Nephron progenitor cell (in vitro differentiated cells): ENCODE data around the gene PAK4.
A peak's percentile ranks its signal among the peaks of the same experiment; 100 is the strongest.

ENCODE experiments used
- DNase-seq: peaks from one replicate; pipeline ENCODE4 v3.0.0; 2021
- H3K27ac Mint-ChIP-seq: 2 replicates; pipeline ENCODE4 v1.8.0; 2021; ENCODE audit warnings: mild to moderate bottlenecking, moderate library complexity, mixed read lengths
- H3K27me3 Mint-ChIP-seq: 2 replicates; pipeline ENCODE4 v1.8.0; 2021; ENCODE audit warnings: mild to moderate bottlenecking, low read depth, mixed read lengths; ENCODE audit not compliant: poor library complexity
- H3K36me3 Mint-ChIP-seq: 2 replicates; pipeline ENCODE4 v1.8.0; 2021; ENCODE audit warnings: low read depth, mixed read lengths
- H3K4me1 Mint-ChIP-seq: 2 replicates; pipeline ENCODE4 v1.8.0; 2021; ENCODE audit warnings: mixed read lengths
- H3K4me3 Mint-ChIP-seq: 2 replicates; pipeline ENCODE4 v1.8.0; 2021; ENCODE audit warnings: mild to moderate bottlenecking, moderate library complexity, mixed read lengths
- H3K9me3 Mint-ChIP-seq: 2 replicates; pipeline ENCODE4 v1.8.0; 2021; ENCODE audit warnings: mild to moderate bottlenecking, moderate library complexity, mixed read lengths
- TF ChIP-seq, protein P1 (sequence below): fragments of 200-600 bp; sonication (generic); IDR thresholded peaks from 2 replicates; pipeline ENCODE4 v1.5.0; 2021; ENCODE audit warnings: antibody characterized with exemption

PAK4 gene

DNA sequence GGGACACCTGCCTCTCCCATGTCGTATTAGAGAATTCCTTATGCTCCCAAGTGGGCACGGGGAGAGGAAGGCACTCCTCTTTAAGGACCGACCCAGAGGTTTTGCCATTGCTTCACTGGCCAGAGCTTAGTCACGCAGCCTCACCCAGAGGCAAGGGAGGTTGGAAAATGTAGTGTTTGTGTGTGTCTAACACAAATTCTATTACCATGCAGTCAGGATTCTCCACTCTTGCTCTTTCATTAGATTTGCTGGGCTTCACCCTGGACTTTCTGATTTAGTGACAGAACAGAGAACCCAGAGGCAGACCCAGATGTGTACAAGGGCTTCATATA, 56.6 kb downstream of the PAK4 start:
- H3K4me1 Mint-ChIP-seq = peaks cover 13% of the 10 kb centered on the region
- peaks cover 6% of the 10 kb centered on the region for H3K27me3 Mint-ChIP-seq
- peak overlapping the region; percentile 73 for H3K27ac Mint-ChIP-seq
- TF ChIP-seq, protein P1, sequence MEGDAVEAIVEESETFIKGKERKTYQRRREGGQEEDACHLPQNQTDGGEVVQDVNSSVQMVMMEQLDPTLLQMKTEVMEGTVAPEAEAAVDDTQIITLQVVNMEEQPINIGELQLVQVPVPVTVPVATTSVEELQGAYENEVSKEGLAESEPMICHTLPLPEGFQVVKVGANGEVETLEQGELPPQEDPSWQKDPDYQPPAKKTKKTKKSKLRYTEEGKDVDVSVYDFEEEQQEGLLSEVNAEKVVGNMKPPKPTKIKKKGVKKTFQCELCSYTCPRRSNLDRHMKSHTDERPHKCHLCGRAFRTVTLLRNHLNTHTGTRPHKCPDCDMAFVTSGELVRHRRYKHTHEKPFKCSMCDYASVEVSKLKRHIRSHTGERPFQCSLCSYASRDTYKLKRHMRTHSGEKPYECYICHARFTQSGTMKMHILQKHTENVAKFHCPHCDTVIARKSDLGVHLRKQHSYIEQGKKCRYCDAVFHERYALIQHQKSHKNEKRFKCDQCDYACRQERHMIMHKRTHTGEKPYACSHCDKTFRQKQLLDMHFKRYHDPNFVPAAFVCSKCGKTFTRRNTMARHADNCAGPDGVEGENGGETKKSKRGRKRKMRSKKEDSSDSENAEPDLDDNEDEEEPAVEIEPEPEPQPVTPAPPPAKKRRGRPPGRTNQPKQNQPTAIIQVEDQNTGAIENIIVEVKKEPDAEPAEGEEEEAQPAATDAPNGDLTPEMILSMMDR = no peak
- DNase-seq = no peak
- no peaks in the 10 kb centered on the region for H3K9me3 Mint-ChIP-seq
- no peak overlapping the region for H3K4me3 Mint-ChIP-seq
- peaks cover 17% of the 10 kb centered on the region for H3K36me3 Mint-ChIP-seq

DNA sequence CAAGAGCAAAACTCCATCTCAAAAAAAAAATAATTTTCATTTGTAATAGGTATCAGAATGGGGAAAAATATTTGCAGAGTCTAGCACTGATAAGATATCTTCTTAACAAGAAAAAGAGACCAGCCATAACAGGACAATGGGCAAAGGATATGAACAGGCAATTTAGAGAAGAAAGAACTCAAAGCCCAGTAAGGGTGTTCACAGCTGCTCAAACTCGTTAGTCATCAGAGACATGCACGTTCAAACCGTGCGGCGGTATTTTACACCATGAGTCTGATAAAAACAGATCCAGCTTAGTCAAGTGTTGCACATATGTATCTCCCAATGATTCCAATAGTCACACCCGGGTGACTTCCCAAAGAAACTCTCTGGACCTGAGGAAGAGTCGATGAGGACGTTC, 57.5 kb downstream of the PAK4 start:
- Mint-ChIP-seq H3K4me3 (no peak overlapping the region), H3K36me3 (peaks cover 17% of the 10 kb centered on the region), H3K27ac (no peak overlapping the region), H3K27me3 (peaks cover 9% of the 10 kb centered on the region), H3K9me3 (no peaks in the 10 kb centered on the region), H3K4me1 (peaks cover 16% of the 10 kb centered on the region)
- DNase-seq = no peak
- TF ChIP-seq, protein P1 = no peak

DNA sequence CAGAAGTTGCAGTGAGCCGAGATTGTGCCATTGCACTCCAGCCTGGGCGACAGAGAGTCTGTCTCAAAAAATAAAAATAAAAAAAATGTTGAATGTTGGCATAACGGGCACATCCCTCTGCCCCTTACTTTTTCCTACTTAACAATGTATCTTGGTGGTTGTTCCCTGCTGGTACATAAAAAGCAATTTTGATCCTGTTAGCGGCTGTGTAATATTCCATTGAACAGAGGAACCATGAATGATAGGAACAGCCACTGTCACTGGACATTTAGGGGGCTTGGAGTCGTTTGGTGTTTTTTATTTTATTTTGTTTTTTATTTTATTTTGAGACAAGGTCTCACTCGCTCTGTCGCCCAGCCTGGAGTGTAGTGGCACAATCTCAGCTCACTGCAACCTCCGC, 60.8 kb downstream of the PAK4 start:
- Mint-ChIP-seq H3K27me3 (peaks cover 12% of the 10 kb centered on the region), H3K36me3 (peaks cover 13% of the 10 kb centered on the region), H3K27ac (no peak overlapping the region), H3K4me1 (peaks cover 25% of the 10 kb centered on the region), H3K4me3 (no peak overlapping the region), H3K9me3 (no peaks in the 10 kb centered on the region)
- TF ChIP-seq, protein P1 = no peak
- DNase-seq = no peak

DNA sequence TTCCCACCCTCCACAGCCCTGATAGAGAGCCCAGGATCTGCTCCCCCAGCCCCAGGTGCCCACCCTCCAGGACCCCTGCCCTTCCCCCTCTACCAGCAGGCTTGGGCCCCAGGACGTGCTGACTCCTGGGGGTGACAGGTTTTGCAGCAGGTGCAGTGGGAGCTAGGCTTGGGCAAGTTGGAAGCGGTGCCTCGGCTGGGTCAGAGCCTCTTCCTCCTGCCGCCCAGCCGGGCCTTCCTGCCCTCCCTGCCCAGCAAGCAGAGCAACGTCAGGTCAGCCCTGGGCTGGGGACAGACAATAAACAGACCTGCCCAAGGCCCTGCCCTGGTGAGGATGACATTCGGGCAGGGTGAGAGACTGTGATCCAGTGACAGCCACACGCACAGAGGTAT, 62.0 kb downstream of the PAK4 start:
- DNase-seq = no peak
- peaks cover 12% of the 10 kb centered on the region for H3K27me3 Mint-ChIP-seq
- H3K9me3 Mint-ChIP-seq = no peaks in the 10 kb centered on the region
- H3K4me1 Mint-ChIP-seq = peaks cover 19% of the 10 kb centered on the region
- H3K36me3 Mint-ChIP-seq = peaks cover 7% of the 10 kb centered on the region
- H3K4me3 Mint-ChIP-seq = no peak overlapping the region
- TF ChIP-seq, protein P1 = no peak
- H3K27ac Mint-ChIP-seq = no peak overlapping the region

DNA sequence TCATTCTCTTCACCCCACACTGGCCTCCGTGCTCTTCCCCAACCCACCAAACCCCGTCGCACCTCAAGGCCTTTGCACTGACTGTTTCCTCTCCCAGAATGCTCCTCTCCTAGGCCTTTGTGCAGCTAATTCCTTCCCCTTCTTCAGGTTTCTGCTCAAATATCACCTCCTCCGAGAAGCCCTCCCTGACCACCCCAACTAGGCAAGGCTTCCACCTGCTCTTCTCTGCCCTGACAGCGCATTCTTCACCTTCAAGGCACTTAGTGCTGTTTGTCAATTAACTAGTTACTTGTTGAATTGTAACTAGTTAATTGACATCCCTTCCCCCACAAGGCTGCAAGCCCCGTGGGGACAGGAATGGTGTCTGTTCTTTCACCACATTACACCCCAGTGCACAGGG, 63.4 kb downstream of the PAK4 start:
- Mint-ChIP-seq H3K4me1 (peaks cover 30% of the 10 kb centered on the region), H3K27ac (no peak overlapping the region), H3K4me3 (no peak overlapping the region)

DNA sequence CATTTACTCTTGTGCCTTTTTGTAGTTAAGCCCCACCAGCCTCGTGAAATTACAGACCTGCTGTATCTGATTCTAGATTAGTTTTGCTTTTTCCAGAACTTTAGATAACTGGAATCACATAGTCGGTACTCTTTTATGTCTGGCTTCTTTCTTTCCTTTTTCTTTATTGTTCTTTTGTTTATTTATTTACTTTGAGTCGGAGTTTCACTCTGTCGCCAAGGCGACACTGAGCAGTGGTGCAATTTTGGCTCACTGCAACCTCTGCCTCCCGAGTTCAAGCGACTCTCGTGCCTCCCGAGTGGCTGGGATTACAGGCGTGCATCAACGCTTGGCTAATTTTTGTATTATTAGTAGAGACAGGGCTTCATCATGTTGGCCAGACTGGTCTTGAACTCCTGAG, 65.2 kb downstream of the PAK4 start:
- Mint-ChIP-seq H3K27ac (no peak overlapping the region), H3K4me3 (no peak overlapping the region), H3K36me3 (no peaks in the 10 kb centered on the region), H3K9me3 (no peaks in the 10 kb centered on the region), H3K27me3 (peaks cover 37% of the 10 kb centered on the region), H3K4me1 (peaks cover 40% of the 10 kb centered on the region)
- no peak for DNase-seq
- TF ChIP-seq, protein P1 = no peak

More for the DNA sequence above, 63.4 kb downstream of the PAK4 start:
- no peak for DNase-seq
- Mint-ChIP-seq H3K36me3 (no peaks in the 10 kb centered on the region), H3K27me3 (peaks cover 19% of the 10 kb centered on the region), H3K9me3 (no peaks in the 10 kb centered on the region)
- TF ChIP-seq, protein P1 = no peak
